ENCODE measurements around the gene TEKT3.

TEKT3 gene

DNA sequence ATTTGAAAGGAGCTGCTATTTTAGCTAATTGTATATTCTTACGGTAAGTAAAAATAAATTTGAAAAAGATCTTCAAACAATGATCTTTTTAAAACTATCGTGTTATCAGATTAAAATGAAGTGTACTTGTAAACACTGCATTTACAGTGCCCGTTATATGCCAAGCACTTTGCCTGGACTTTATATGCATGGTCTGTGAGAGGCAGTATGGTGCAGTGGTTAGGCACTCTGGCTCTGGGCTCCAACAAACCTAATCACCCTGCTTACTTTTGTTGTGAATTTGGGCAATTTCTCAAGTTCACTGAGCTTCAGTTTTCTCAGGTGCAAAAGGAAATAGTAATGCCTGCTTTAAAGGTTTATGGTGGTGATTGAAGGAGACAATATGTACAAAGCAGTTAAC, 77.7 kb downstream of the TEKT3 start:
- no peak for DNase-seq

DNA sequence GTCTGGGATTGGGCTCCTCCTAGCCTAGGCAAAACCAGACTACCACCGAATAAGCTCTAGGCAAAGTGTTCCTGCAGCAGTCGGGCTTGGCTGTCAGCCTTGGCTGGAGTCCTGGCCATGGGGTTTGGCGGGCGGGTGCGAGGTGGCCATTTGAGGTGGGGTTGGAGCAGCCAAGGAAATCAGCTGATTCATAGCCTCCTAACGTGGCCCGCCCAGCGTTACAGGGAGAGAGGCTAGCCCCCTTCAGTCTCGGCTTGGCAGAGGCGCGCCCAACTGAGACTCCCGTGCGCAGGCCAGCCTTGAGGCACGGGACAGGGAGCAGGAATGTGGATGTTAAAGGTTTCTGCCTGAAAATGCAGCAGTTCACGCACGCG, 78.2 kb downstream of the TEKT3 start:
- peak; percentile 94 for DNase-seq

DNA sequence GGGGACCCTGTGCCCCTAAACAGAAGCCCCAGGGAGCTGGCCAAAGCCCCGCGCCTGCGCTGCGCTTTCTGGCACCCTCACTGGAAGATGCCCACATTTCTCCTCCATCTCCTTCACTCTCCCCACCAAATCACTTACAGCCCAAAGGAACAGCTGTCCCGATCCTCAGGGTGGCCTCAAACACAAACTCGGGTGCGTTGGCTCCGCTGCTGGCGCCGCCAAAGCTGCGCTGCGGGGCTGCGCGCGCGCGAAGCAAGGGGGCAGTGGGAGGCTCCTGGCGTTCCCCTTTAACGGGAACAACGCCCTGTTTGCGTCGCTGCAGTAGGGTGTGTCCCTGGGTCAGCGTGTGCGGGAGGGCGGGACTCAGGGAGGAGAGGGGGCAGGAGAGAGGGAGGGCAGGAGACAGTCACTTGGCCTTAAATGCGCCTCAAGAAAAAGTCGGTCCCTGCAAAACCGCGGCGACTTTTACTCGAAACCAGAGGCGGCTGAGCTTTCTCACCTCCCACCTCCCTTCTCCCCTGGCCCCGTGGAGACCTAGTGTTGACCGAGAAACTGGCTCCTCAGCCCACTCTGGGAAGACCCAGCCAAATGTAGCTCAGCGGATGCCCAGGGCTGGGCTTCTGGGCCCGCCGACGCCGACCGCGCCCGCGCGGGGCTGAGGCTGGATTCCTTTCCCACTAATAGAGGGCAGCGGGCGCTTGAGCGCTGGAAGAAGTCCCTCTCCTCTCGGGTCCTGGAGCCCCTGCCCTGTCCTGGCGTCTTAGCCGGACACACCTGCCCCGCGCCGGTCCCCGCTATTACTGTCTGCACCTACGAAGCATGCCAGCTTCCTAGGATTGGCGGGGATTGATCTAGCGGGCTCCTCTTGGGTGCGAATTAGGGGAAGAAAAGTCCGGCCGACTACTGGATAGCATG, 78.8 kb downstream of the TEKT3 start:
- DNase-seq, result peak; percentile 94

DNA sequence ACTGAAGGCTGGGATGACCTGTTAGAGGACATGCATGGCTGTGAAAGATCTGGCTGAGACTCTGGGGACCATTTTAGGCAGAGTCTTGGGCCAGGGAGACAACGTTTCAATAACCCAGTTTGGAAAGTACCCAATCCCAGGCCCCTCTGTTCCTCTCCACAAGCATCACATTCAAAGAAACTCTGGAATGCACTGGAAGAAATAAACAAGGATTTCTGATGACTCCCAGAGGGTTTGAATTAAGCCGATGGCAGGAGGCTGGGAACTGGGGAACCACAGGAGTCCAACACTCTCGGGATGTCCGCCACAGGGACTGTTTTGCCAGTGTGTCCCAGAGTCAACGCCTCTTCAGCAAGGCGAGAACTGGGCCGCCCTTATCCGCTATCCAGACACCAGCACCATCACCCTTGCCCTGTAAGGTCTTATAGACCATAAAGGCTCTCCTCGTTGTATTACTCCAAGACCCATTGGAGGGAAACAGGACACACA, 79.6 kb downstream of the TEKT3 start:
- DNase-seq, result peak; percentile 63

DNA sequence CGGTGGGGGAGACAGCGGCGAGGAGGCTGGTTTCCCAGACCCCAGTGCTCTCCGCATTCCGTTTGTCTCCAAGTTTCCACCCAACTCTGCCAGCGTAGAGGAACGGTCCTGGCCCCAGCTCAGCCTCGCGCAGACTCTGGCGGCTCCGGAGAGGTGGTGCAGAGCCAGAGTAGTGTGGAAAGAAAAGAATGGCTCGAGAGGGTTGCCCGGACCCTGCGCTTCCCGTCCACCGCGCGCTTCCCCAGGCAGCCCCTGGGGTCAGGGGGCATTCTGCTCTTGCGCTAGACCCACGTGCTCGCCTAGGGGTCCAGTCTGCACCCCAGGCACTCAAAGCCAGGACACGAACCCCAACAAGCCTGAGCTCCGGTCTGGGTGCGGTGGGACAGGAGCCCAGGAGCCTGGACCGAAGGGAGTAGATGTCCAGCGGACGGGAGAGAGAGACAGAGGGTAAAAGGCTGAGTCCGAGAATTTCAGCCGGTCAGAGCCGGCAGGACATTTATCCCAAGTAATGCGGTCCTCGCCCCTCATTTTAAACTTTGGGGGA, 80.1 kb downstream of the TEKT3 start:
- DNase-seq, result peak; percentile 82

DNA sequence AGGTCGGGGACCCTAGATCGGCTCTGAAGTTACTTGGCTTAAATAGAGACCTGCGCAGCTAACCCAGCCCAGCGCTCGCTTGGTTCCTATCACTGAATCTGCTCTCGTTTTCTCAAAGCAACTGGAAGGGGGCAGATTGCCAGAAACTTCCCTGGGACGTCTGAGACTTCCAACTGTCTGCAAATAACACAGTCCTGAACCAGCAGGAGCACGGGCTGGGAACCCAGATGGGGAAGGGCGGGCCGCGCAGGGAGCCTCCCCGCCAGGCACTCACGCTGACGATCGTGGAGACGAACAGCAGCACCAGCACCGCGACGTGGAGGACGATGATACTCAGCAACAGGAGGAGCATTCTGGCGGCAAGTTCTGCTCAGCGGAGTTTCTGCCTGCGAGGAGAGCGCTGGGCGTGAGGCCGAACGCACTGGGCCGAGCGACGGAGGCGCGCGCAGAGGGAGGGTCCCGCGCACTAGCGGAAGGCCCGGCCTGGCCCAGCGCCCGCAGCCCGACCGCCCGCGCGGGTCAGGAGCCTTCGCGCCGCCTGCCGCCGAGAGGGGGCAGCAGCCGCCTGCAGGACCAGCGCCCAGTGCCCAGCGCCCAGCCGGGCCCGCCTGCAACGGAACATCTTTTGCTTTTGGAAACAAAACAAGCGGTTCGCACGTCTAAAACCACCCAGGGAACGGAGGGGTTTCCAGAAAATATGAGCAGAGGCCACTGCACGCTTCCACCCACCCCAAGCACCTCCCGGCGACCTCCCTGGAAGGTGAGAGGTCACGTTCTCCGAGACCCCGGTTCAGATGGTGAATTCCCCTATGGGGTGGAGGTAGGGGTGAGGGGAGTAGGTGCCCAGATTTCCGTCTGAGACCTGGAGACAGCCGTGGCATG, 80.8 kb downstream of the TEKT3 start:
- peak; percentile 94 for DNase-seq

DNA sequence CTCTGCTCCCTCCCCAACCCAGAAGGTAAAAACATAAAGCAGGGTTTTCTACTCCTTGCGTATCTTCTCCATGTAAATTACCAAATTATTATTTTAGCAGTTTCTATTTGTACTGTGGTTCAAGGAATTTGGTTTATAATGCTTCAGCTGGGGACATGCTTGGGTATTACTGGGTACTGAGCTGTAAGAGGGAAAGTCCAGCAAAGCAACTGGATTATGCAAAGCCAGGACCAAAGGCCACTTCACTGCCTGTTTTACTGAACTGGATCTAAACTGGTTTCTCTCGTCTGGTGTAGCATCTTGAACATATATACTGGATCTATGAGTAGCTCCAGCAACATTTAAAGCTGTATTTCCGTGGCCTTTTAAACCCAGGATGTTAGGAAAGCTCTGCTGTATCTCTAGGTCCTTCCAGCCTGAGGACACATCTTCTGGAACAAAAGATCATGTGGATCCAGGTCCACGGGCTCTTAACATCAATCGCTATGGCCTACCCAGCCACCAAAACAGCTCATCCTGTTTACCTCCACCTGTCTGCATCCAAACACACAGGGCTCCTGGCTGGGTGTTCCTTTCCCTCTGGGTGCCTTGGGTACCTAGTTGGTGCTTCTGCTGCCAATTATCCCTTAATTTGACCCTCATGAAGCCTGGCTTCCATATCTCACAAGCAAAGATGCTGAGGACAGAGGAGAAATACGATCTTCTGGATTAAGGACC, 83.4 kb downstream of the TEKT3 start:
- DNase-seq, result no peak

DNA sequence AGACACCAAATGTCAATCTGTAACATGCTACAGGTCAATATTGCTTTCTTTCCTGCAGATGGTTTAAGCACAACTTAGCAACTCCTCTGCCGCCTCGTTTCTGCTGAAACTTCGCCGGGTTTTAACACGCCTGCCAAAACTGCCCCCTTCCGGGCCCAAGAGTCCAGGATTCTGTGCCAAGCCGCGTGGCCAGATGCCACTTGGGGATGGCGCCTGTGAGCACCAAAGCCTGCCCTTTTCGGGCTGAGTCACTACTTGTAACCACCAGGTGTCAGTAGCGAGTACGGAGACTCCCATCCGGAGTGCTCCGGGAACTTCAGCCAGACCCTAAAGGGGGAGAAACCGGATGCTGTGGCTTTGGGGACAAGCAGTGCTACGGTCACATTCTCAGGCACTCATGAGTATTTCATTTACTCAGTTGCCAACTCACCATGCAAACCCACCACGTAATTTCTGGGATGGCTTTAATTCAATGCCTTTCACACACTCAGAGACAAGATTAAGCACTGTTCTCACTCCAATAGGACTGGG, 84.1 kb downstream of the TEKT3 start:
- peak; percentile 89 for DNase-seq

DNA sequence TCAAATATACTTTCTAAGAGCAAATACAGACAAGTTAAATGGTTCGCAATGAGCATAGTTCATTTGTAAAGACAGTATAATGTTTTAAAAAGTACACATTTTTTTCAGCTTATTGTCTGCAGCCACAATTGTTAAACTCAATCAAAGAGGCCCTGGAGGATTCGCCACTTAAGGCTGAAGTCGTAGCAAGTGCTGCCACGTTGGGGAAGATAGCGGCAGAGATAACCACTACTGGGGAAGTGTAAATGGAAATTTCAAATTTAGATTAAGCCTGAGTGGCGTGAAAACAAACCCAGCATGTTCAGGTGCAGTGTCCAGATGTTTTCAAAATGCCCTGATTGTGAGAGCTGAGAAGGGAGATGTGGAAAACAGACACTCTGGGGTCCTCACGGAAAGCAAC, 84.7 kb downstream of the TEKT3 start:
- DNase-seq, result no peak

DNA sequence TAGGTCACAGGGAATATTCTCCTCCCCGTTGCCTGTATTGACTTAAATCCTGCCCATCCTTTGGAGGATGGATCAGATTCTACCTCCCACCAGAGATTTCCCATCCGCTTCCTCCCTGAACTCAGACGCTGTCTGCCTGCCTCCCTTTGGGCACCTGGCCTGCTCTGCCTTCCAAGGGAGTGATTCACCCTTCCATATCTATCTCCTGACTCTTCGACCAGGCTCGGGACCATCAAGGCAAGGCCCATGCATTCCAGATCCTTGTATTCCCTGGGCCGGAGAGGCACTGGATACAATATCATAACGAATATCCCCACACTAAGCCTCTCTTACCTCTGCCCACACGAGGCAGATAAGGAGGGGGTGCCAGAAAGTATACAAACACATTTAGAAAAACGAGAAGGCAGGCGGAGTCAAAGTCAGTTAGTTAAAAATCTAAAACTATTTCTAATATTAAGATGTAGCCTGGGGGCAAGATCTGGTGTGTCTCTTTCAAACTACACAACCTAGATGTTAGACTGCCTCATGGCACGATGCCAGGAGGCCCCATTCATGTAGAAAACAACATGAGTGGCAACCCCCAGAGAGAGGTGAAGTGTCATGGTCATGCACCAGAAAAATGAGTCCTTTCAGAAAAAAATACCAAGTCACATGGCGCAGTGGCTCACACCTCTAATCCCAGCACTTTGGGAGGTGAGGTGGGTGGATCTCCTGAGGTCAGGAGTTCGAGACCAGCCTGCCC, 85.5 kb downstream of the TEKT3 start:
- no peak for DNase-seq
